Measurements from ENCODE around the gene FBXO10. TPM values are rescaled to one million over a fixed set of nuclear protein-coding genes. Genes with fewer than 3 reads are reported as not detected.

The FBXO10 gene
- total and polyA plus RNA-seq, 10 of the 15 experiments (the other 5 are each of a cell fraction or from before 2014, with no cell fraction given) = 1.6 to 17.2 (median 9.6) TPM

GRCh38 chr9:37465249-37466036, 110.7 kb downstream of the FBXO10 start, which contains the start of gene ZBTB5:
Gene ZBTB5 (minus strand): TSS chr9:37465450. CDS start chr9:37442551, 22,899 bp downstream.
- Histone ChIP-seq H3K27me3 (replicated peaks in 1 of 2; ENCODE audit: control insufficient read depth in 2 of 2, insufficient read depth in 2 of 2, low read length in 1 of 2) (no peaks in the 10 kb centered on the region), H2AFZ (ENCODE audit: control insufficient read depth, low read depth, low read length) (peak within 1 kb of the TSS; percentile 85), H3K9ac (ENCODE audit: control insufficient read depth, insufficient read depth, low read length) (peak within 1 kb of the TSS; percentile 95), H3K36me3 (ENCODE audit: control insufficient read depth in 2 of 2, insufficient read depth in 2 of 2, low read length in 1 of 2) (no peaks in the 10 kb centered on the region), H3K79me2 (ENCODE audit: control insufficient read depth, insufficient read depth, low read length) (peaks cover 45% of the 10 kb centered on the region), H3K4me1 (ENCODE audit: control insufficient read depth, insufficient read depth, low read length) (no peaks in the 10 kb centered on the region), H3K9me3 (replicated peaks; ENCODE audit: control insufficient read depth, insufficient read depth, low read length) (no peaks in the 10 kb centered on the region), H3K27ac (ENCODE audit: control insufficient read depth, insufficient read depth) (peak within 1 kb of the TSS; percentile 92), H3K4me3 (peak within 1 kb of the TSS; percentile 84), H3K4me2 (ENCODE audit: control insufficient read depth, insufficient read depth) (peak within 1 kb of the TSS; percentile 90), H4K20me1 (ENCODE audit: control insufficient read depth, insufficient read depth) (no peaks in the 10 kb centered on the region)
- ChIA-PET SMC1A (ENCODE audit: uncharacterized antibody, unreplicated experiment) (interaction anchor here (0.6 to 3.9 kb wide), 7 partner anchors 13 to 61 kb away, joined by 3 to 33 read pairs (median 3); no protein-coding TSS in a partner anchor), POLR2A (interaction anchor here (0.5 to 4.9 kb wide), 7 partner anchors 21 to 703 kb away, joined by 3 to 28 read pairs (median 4); partner anchors contain the start of genes POLR1E and TOMM5), RAD21 (ENCODE audit: unreplicated experiment) (interaction anchor here (0.6 to 1.9 kb wide), 8 partner anchors 14 to 611 kb away, joined by 4 to 11 read pairs (median 5); partner anchors contain the start of gene POLR1E), CTCF (interaction anchor here (1.2 to 1.9 kb wide), 5 partner anchors 16 to 124 kb away, joined by 3 to 7 read pairs (median 5); no protein-coding TSS in a partner anchor)
- 1% methylated on average over 43 of the region's 52 CpGs for WGBS (ENCODE audit: insufficient coverage, insufficient replicate concordance, low lambda C conversion rate, missing lambda C conversion rate)
- BruUV-seq (replicated peaks) = no TSS peak
- ATAC-seq (peak; percentile 85), FAIRE-seq (peak; percentile 96), DNase-seq (ENCODE audit: low read depth, low spot score) (peak; percentile 100)
- in situ Hi-C loops (cut with MboI) = no loop called here
- intact Hi-C loops (cut with micrococcal nuclease; ENCODE audit: unreplicated experiment) = loop anchor here (1.0 to 10.0 kb wide), 4 partner anchors 55 to 599 kb away; partner anchors contain the start of genes PAX5, SHB and TOMM5
- TF ChIP-seq CHD2 (IDR thresholded peaks at IDR 0.05; ENCODE audit: borderline replicate concordance, low read depth, low read length) = peak; percentile 92; the same call in 1 of the 2 replicates
- peak; percentile 61; the same call in 2 of the 3 replicates for TF ChIP-seq POU2F2 (IDR thresholded peaks at IDR 0.05; ENCODE audit: borderline replicate concordance, low read depth, low read length)
- peak; percentile 57; the same call in 1 of the 2 replicates for TF ChIP-seq SPI1 (IDR thresholded peaks at IDR 0.05; ENCODE audit: borderline replicate concordance, insufficient read depth, low read depth, low read length)
- peak; percentile 93 for TF ChIP-seq IRF3 (IDR thresholded peaks at IDR 0.05)
- TF ChIP-seq EGR1 (IDR thresholded peaks at IDR 0.05; ENCODE audit: borderline replicate concordance in 1 of 2, low read depth in 2 of 2, low read length in 2 of 2) = 0 out of 3 replicates have a peak, but pooled peaks of 1 of the 2 experiments have one; percentile 18
- peak; percentile 65; the same call in 1 of the 2 replicates for TF ChIP-seq PAX5 (IDR thresholded peaks at IDR 0.05; ENCODE audit: borderline replicate concordance, low read depth, low read length)
- no peak for TF ChIP-seq NFXL1 (IDR thresholded peaks at IDR 0.05; ENCODE audit: borderline replicate concordance)
- TF ChIP-seq E2F8 (IDR thresholded peaks at IDR 0.05; ENCODE audit: low read depth, partially characterized antibody) = peak; percentile 56
- TF ChIP-seq SMC3 (IDR thresholded peaks at IDR 0.05; ENCODE audit: borderline replicate concordance, low read length) = no peak; the same call in 1 of the 2 replicates
- TF ChIP-seq TCF3 (IDR thresholded peaks at IDR 0.05; ENCODE audit: borderline replicate concordance, insufficient read depth, low read depth, low read length) = 0 out of 2 replicates have a peak, but pooled peaks have one; percentile 13
- peak; percentile 81; the same call in 1 of the 2 replicates for TF ChIP-seq POLR2AphosphoS5 (IDR thresholded peaks at IDR 0.05; ENCODE audit: low read length)
- TF ChIP-seq CEBPZ (IDR thresholded peaks at IDR 0.05; ENCODE audit: low read depth, low read length) = peak; percentile 89
- peak; percentile 99 for TF ChIP-seq NFYB (IDR thresholded peaks at IDR 0.05; ENCODE audit: insufficient read depth, low read depth, low read length)
- TF ChIP-seq NBN (IDR thresholded peaks at IDR 0.05) = peak; percentile 69; the same call in 1 of the 2 replicates
